ENCODE results near the gene ERC1. TPM values are rescaled to one million over a fixed set of nuclear protein-coding genes. Genes with fewer than 3 reads are reported as not detected.

Gene ERC1
- total and polyA plus RNA-seq, 2 of the 4 experiments (the other 2 are of a cell fraction): 11.6 to 25.6 TPM

- Histone ChIP-seq H2BK120ac (ENCODE audit: low read depth, low read length) (no peak overlapping the region), H2AK5ac (ENCODE audit: low read depth, low read length) (no peak overlapping the region), H4K8ac (ENCODE audit: low read depth in 2 of 2, low read length in 2 of 2) (peak overlapping the region in 1 of 2 experiments; percentile 62; a peak in 2 of 4 replicates), H2BK5ac (ENCODE audit: low read depth, low read length, poor library complexity, severe bottlenecking) (peak overlapping the region; percentile 97), H3K36me3 (ENCODE audit: control insufficient read depth, insufficient read depth, low read length) (no peaks in the 10 kb centered on the region), H4K20me1 (ENCODE audit: insufficient read depth, low read length) (no peaks in the 10 kb centered on the region; the same call in 1 of the 2 replicates), H3K79me1 (ENCODE audit: low read depth in 1 of 2, low read length in 2 of 2) (peaks cover 15 to 28% of the 10 kb centered on the region in 2 experiments), H3K56ac (ENCODE audit: extremely low read depth, insufficient read depth, low read length) (no peak overlapping the region), H4K5ac (ENCODE audit: low read depth, low read length) (peak overlapping the region; percentile 15; the same call in 1 of the 2 replicates), H2AK9ac (replicated peaks; ENCODE audit: low read depth, low read length, poor library complexity) (no peak overlapping the region), H3K27me3 (ENCODE audit: control insufficient read depth, insufficient read depth, low read length) (no peaks in the 10 kb centered on the region), H3K14ac (replicated peaks; ENCODE audit: low read depth, low read length) (peak overlapping the region; percentile 54), H3K18ac (ENCODE audit: low read depth, low read length) (no peak overlapping the region), H3K4me1 (ENCODE audit: control insufficient read depth, insufficient read depth, low read length) (peaks cover 8% of the 10 kb centered on the region), H3K9me3 (ENCODE audit: control insufficient read depth, insufficient read depth, low read length) (no peaks in the 10 kb centered on the region), H3K9me1 (ENCODE audit: insufficient read depth, low read length) (peaks cover 7% of the 10 kb centered on the region), H3K27ac (ENCODE audit: insufficient read depth, low read length) (peak overlapping the region; percentile 13; the same call in 1 of the 2 replicates), H3K4me2 (ENCODE audit: low read depth, low read length) (peak overlapping the region; percentile 59), H3K4me3 (ENCODE audit: insufficient read depth, low read depth, low read length) (no peak overlapping the region), H2BK15ac (ENCODE audit: low read depth, low read length) (no peak overlapping the region), H3K9ac (ENCODE audit: low read depth, low read length) (no peak overlapping the region), H3K23ac (ENCODE audit: low read depth, low read length) (peak overlapping the region; percentile 21; the same call in 1 of the 2 replicates), H4K91ac (ENCODE audit: insufficient read depth, low read depth, low read length) (no peak overlapping the region), H2AFZ (replicated peaks; ENCODE audit: low read length, poor library complexity) (no peak overlapping the region), H3K4ac (ENCODE audit: low read depth, low read length) (peak overlapping the region; percentile 40), H2BK20ac (ENCODE audit: low read depth, low read length) (no peak overlapping the region)
- DNase-seq (peak; percentile 18), ATAC-seq (ENCODE audit: low read depth) (no peak)
- CTCF ChIA-PET: interaction anchor here (1.1 kb wide), 1 partner anchor 104 kb away, joined by 3 read pairs; no protein-coding TSS in a partner anchor
- POLR2A ChIA-PET (ENCODE audit: unreplicated experiment): no interaction called here
- intact Hi-C loops (cut with micrococcal nuclease) (no loop called here), dilution Hi-C loops (cut with HindIII; ENCODE audit: low sequenced_read_pairs, unreplicated experiment) (no loop called here), in situ Hi-C loops (cut with MboI; ENCODE audit: low sequenced_read_pairs) (no loop called here)
- WGBS, 2 experiments (ENCODE audit: extremely low coverage in 2 of 2, insufficient read length in 1 of 2): no CpG with 5 or more reads among the region's 4 CpGs
- no TSS peak for BruUV-seq (replicated peaks)
- TF ChIP-seq RFX5 (IDR thresholded peaks at IDR 0.05; ENCODE audit: low read depth, low read length) (no peak), CEBPB (IDR thresholded peaks at IDR 0.05; ENCODE audit: low read depth, low read length) (peak; percentile 63)
These were observed 2.4 kb upstream of the ERC1 start for GRCh38 chr12:988646-989045.
